HepG2 (cell line): ENCODE measurements around the gene TBCCD1. TPM values are rescaled to one million over a fixed set of nuclear protein-coding genes. Genes with fewer than 3 reads are reported as not detected.

Source experiments
- BRCA1 ChIP-seq: sonication (generic); formaldehyde crosslinking; IDR thresholded peaks from 2 replicates; pipeline ENCODE4 v1.4.0; 2020; ENCODE audit warnings: missing genetic modification reagents
- FOXA3 ChIP-seq: IDR thresholded peaks from 2 replicates; pipeline ENCODE4 v1.6.1; 2016; ENCODE audit warnings: missing genetic modification reagents, missing compliant biosample characterization
- KLF15 ChIP-seq: sonication (generic); formaldehyde crosslinking; IDR thresholded peaks from 2 replicates; pipeline ENCODE4 v1.8.1; 2023; ENCODE audit warnings: borderline replicate concordance, mild to moderate bottlenecking, inconsistent platforms, missing genetic modification reagents, mixed read lengths
- MIXL1 ChIP-seq: IDR thresholded peaks from 2 replicates; pipeline ENCODE4 v1.6.1; 2016
- NAIF1 ChIP-seq: sonication (generic); formaldehyde crosslinking; IDR thresholded peaks from 2 replicates; pipeline ENCODE4 v1.5.0; 2020; ENCODE audit warnings: mild to moderate bottlenecking, missing genetic modification reagents, borderline replicate concordance
- NRL ChIP-seq: sonication (generic); formaldehyde crosslinking; IDR thresholded peaks from 2 replicates; pipeline ENCODE4 v1.5.0; 2020; ENCODE audit warnings: missing genetic modification reagents, mild to moderate bottlenecking, moderate library complexity, borderline replicate concordance
- SNAI1 ChIP-seq: sonication (generic); formaldehyde crosslinking; IDR thresholded peaks from 2 replicates; pipeline ENCODE4 v1.5.0; 2020; ENCODE audit warnings: mild to moderate bottlenecking, missing genetic modification reagents, borderline replicate concordance
- SSRP1 ChIP-seq: IDR thresholded peaks from 2 replicates; pipeline ENCODE4 v1.6.1; 2016; ENCODE audit warnings: control low read depth
- SYNCRIP ChIP-seq: fragments of 200-400 bp; formaldehyde crosslinking; IDR thresholded peaks from 2 replicates; pipeline ENCODE4 v1.6.1; 2018; ENCODE audit warnings: mild to moderate bottlenecking, low read depth, low read length; ENCODE audit not compliant: insufficient read depth
- TBL1XR1 ChIP-seq: fragments of 150-350 bp; IDR thresholded peaks from 2 replicates; pipeline ENCODE4 v1.6.1; 2014; ENCODE audit warnings: borderline replicate concordance, low read length; ENCODE audit not compliant: partially characterized antibody
- TEAD2 ChIP-seq: sonication (generic); formaldehyde crosslinking; IDR thresholded peaks from 2 replicates; pipeline ENCODE4 v1.9.0; 2021; ENCODE audit warnings: missing genetic modification reagents
- ZBTB21 ChIP-seq: sonication (generic); formaldehyde crosslinking; IDR thresholded peaks from 2 replicates; pipeline ENCODE4 v1.4.0; 2020; ENCODE audit warnings: missing genetic modification reagents
- ZBTB7B ChIP-seq: sonication (generic); formaldehyde crosslinking; IDR thresholded peaks from 2 replicates; pipeline ENCODE4 v1.4.0; 2020; ENCODE audit warnings: missing genetic modification reagents
- ZNF10 ChIP-seq: sonication (generic); formaldehyde crosslinking; IDR thresholded peaks from 2 replicates; pipeline ENCODE4 v1.4.0; 2020; ENCODE audit warnings: mild to moderate bottlenecking, low read depth, missing genetic modification reagents, borderline replicate concordance
- ZNF251 ChIP-seq: sonication (generic); formaldehyde crosslinking; IDR thresholded peaks from 2 replicates; pipeline ENCODE4 v1.9.0; 2021; ENCODE audit warnings: mild to moderate bottlenecking, missing genetic modification reagents
- ZNF557 ChIP-seq: sonication (generic); formaldehyde crosslinking; IDR thresholded peaks from 2 replicates; pipeline ENCODE4 v1.4.0; 2020; ENCODE audit warnings: missing genetic modification reagents
- ZNF670 ChIP-seq: sonication (generic); formaldehyde crosslinking; IDR thresholded peaks from 2 replicates; pipeline ENCODE4 v1.8.0; 2022; ENCODE audit warnings: mild to moderate bottlenecking, missing genetic modification reagents, borderline replicate concordance
- ZNF776 ChIP-seq: sonication (generic); formaldehyde crosslinking; IDR thresholded peaks from 2 replicates; pipeline ENCODE4 v1.4.0; 2020; ENCODE audit warnings: mild to moderate bottlenecking, missing genetic modification reagents
- ZSCAN9 ChIP-seq: IDR thresholded peaks from 2 replicates; pipeline ENCODE4 v1.6.1; 2016; ENCODE audit warnings: borderline replicate concordance
- polyA plus RNA-seq, 8 experiments: library from polyadenylated mRNA; depleted of rRNA in 3 of 8; stranded (reverse) in 7 of 8; unstranded in 1 of 8; fragments of >200 nt; fragmentation: Illumina TruSeq in 4 of 8; extraction: Trizol in 4 of 8; gene quantifications; 2 replicates each; pipeline versions ENCODE4 v1.2.1 to v1.2.3, GENCODE V29; 2011 to 2016; ENCODE audit warnings: low read depth in 4 of 8, missing spikeins in 1 of 8, mixed read lengths in 1 of 8; ENCODE audit not compliant: insufficient read depth in 1 of 8
- total RNA-seq, 5 experiments: library from RNA; depleted of rRNA; stranded (reverse); fragments of >200 nt; fragmentation: Illumina TruSeq; extraction: Trizol; gene quantifications; 2 replicates each; pipeline ENCODE4 v1.2.3, GENCODE V29; 2016; ENCODE audit warnings: low read depth in 1 of 5
- TF ChIP-seq, protein P1 (sequence below): sonication (generic); formaldehyde crosslinking; IDR thresholded peaks from 2 replicates; pipeline ENCODE4 v1.9.0; 2022; ENCODE audit warnings: missing genetic modification reagents, mild to moderate bottlenecking, borderline replicate concordance
- TF ChIP-seq, protein P2 (sequence below): sonication (generic); formaldehyde crosslinking; IDR thresholded peaks from 2 replicates; pipeline ENCODE4 v1.8.1; 2022; ENCODE audit warnings: low read depth, mild to moderate bottlenecking, missing genetic modification reagents
- TF ChIP-seq, protein P3 (sequence below): sonication (generic); formaldehyde crosslinking; IDR thresholded peaks from 2 replicates; pipeline ENCODE4 v1.9.0; 2022; ENCODE audit warnings: low read depth, missing genetic modification reagents
- TF ChIP-seq, protein P4 (sequence below): IDR thresholded peaks from 2 replicates; pipeline ENCODE4 v1.6.1; 2016

Gene TBCCD1
- total and polyA plus RNA-seq, 2 of the 13 experiments (the other 11 are each of a cell fraction or from before 2014, with no cell fraction given), result 13.6 to 16.2 TPM

GRCh38 chr3:186599142-186599784 is 32.1 kb upstream of the TBCCD1 start (continued):
- TF ChIP-seq, protein P1, sequence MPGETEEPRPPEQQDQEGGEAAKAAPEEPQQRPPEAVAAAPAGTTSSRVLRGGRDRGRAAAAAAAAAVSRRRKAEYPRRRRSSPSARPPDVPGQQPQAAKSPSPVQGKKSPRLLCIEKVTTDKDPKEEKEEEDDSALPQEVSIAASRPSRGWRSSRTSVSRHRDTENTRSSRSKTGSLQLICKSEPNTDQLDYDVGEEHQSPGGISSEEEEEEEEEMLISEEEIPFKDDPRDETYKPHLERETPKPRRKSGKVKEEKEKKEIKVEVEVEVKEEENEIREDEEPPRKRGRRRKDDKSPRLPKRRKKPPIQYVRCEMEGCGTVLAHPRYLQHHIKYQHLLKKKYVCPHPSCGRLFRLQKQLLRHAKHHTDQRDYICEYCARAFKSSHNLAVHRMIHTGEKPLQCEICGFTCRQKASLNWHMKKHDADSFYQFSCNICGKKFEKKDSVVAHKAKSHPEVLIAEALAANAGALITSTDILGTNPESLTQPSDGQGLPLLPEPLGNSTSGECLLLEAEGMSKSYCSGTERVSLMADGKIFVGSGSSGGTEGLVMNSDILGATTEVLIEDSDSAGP (CRISPR knock-in tag), result peak; percentile 78; the same call in 1 of the 2 replicates
- TF ChIP-seq ZBTB21 (CRISPR knock-in tag) (peak; percentile 69; the same call in 1 of the 2 replicates), ZNF557 (no peak), MIXL1 (CRISPR knock-in tag) (peak; percentile 94), ZNF10 (no peak), SNAI1 (CRISPR knock-in tag) (no peak), ZSCAN9 (CRISPR knock-in tag) (peak; percentile 56; the same call in 1 of the 2 replicates), FOXA3 (CRISPR knock-in tag) (peak; percentile 83), ZNF776 (CRISPR knock-in tag) (no peak), NRL (CRISPR knock-in tag) (no peak), TEAD2 (CRISPR knock-in tag) (no peak), ZNF251 (CRISPR knock-in tag) (no peak), NAIF1 (0 out of 2 replicates have a peak, but pooled peaks have one; percentile 77), ZNF670 (CRISPR knock-in tag) (no peak), TBL1XR1 (peak; percentile 84), SSRP1 (CRISPR knock-in tag) (no peak; the same call in 1 of the 2 replicates), ZBTB7B (peak; percentile 63; the same call in 1 of the 2 replicates), SYNCRIP (no peak), KLF15 (CRISPR knock-in tag) (no peak), BRCA1 (no peak)
- TF ChIP-seq, protein P2, sequence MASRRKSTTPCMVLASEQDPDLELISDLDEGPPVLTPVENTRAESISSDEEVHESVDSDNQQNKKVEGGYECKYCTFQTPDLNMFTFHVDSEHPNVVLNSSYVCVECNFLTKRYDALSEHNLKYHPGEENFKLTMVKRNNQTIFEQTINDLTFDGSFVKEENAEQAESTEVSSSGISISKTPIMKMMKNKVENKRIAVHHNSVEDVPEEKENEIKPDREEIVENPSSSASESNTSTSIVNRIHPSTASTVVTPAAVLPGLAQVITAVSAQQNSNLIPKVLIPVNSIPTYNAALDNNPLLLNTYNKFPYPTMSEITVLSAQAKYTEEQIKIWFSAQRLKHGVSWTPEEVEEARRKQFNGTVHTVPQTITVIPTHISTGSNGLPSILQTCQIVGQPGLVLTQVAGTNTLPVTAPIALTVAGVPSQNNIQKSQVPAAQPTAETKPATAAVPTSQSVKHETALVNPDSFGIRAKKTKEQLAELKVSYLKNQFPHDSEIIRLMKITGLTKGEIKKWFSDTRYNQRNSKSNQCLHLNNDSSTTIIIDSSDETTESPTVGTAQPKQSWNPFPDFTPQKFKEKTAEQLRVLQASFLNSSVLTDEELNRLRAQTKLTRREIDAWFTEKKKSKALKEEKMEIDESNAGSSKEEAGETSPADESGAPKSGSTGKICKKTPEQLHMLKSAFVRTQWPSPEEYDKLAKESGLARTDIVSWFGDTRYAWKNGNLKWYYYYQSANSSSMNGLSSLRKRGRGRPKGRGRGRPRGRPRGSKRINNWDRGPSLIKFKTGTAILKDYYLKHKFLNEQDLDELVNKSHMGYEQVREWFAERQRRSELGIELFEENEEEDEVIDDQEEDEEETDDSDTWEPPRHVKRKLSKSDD, result no peak; the same call in 1 of the 2 replicates
- TF ChIP-seq, protein P3, sequence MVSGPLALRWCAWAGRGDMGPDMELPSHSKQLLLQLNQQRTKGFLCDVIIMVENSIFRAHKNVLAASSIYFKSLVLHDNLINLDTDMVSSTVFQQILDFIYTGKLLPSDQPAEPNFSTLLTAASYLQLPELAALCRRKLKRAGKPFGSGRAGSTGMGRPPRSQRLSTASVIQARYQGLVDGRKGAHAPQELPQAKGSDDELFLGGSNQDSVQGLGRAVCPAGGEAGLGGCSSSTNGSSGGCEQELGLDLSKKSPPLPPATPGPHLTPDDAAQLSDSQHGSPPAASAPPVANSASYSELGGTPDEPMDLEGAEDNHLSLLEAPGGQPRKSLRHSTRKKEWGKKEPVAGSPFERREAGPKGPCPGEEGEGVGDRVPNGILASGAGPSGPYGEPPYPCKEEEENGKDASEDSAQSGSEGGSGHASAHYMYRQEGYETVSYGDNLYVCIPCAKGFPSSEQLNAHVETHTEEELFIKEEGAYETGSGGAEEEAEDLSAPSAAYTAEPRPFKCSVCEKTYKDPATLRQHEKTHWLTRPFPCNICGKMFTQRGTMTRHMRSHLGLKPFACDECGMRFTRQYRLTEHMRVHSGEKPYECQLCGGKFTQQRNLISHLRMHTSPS (CRISPR knock-in tag), result peak; percentile 96
- TF ChIP-seq, protein P4, sequence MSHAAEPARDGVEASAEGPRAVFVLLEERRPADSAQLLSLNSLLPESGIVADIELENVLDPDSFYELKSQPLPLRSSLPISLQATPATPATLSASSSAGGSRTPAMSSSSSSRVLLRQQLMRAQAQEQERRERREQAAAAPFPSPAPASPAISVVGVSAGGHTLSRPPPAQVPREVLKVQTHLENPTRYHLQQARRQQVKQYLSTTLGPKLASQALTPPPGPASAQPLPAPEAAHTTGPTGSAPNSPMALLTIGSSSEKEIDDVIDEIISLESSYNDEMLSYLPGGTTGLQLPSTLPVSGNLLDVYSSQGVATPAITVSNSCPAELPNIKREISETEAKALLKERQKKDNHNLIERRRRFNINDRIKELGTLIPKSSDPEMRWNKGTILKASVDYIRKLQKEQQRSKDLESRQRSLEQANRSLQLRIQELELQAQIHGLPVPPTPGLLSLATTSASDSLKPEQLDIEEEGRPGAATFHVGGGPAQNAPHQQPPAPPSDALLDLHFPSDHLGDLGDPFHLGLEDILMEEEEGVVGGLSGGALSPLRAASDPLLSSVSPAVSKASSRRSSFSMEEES (CRISPR knock-in tag), result peak; percentile 76; the same call in 1 of the 2 replicates
